GM21737 (cell line): ENCODE measurements around the gene STAT3.
"Not testable (repeated sequence)": the region's sequence is repeated elsewhere in the genome, so short reads cannot be mapped to it uniquely, and the experiment has no call there.

Experiments used
- ATAC-seq: cut with Tn5 transposase; IDR thresholded peaks from one replicate; pipeline ENCODE4 v1.9.1; 2021; ENCODE audit warnings: mild to moderate bottlenecking, moderate library complexity; ENCODE audit not compliant: unreplicated experiment

The STAT3 gene

DNA sequence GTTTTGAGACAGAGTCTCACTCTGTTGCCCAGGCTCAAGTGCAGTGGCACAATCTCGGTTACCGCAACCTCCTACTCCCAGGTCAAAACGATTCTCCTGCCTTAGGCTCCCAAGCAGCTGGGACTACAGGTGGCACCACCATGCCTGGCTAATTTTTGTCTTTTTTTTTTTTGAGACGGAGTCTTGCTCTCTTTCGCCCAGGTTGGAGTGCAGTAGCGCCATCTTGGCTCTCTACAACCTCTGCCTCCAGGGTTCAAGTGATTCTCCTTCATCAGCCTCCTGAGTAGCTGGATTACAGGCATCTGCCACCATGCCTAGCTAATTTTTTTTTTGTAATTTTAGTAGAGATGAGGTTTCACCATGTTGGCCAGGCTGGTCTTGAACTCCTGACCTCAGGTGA is 70.3 kb downstream of the STAT3 start:
- not testable (repeated sequence) for ATAC-seq

DNA sequence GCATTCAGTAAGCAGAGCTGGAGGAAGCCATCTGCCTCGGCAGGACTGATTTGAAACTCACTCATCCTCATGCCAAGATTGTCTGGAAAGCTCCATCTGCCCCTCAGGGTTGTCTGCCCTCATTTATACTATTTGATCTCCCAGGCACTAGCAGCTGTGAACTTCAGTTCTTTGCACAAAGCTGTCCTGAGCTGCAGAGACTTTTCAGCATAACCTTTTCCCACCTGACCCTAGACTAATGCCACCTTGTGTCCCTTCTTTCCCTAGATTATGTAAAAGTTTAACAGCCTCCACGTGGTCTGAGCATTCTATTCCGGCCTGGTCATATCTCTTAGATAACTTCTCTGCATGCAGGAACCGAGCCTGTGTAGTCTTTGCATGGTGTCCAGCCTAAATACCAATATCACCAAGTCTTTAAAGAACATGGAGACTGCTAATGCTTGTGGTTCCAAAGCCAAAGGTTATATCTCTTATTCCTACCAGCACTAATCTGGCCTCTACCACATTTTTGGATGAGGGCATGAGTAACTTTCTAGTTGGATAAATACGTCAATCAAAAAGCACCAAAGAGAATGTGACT is 70.9 kb downstream of the STAT3 start:
- ATAC-seq = no peak

DNA sequence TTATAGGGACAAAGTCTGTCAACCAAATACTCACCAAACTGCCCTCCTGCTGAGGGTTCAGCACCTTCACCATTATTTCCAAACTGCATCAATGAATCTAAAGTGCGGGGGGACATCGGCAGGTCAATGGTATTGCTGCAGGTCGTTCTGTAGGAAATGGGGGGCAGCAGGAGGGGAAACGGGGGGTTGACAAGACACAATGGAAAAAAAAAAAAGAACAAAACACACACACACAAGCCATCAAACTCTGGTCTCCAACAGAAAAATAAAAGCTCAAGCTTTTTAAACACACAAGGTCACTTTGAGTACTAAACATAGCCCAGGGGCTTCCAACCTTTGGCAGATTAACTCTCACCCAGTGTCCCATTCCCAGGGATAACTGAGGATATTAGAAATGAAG is 71.5 kb downstream of the STAT3 start:
- ATAC-seq = no peak

DNA sequence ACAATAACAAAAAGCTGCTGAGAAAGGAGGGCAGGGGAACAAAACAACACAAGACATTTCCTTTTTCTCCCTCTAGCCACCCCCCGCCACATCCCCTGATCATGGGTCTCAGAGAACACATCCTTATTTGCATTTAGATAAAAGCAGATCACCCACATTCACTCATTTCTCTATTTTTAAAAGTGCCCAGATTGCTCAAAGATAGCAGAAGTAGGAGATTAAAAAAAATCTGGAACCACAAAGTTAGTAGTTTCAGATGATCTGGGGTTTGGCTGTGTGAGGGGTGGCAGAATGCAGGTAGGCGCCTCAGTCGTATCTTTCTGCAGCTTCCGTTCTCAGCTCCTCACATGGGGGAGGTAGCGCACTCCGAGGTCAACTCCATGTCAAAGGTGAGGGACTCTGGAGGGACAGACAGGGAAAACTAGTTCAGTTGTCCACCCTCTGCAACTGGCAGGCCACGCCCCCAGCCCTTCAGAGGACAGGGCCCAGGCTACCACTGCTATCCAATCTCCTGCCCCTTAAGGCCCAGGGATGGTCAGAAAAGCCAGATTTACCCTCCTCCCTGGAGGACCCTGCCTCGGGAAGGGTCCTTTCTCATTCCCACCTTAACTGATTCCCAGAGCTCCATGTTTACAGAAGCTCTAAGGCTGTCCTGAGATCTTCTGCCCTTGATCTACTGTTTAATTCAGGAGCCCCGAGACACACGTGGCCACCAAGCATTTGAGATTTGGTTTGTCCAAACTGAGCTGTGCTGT is 72.7 kb downstream of the STAT3 start:
- no peak for ATAC-seq

DNA sequence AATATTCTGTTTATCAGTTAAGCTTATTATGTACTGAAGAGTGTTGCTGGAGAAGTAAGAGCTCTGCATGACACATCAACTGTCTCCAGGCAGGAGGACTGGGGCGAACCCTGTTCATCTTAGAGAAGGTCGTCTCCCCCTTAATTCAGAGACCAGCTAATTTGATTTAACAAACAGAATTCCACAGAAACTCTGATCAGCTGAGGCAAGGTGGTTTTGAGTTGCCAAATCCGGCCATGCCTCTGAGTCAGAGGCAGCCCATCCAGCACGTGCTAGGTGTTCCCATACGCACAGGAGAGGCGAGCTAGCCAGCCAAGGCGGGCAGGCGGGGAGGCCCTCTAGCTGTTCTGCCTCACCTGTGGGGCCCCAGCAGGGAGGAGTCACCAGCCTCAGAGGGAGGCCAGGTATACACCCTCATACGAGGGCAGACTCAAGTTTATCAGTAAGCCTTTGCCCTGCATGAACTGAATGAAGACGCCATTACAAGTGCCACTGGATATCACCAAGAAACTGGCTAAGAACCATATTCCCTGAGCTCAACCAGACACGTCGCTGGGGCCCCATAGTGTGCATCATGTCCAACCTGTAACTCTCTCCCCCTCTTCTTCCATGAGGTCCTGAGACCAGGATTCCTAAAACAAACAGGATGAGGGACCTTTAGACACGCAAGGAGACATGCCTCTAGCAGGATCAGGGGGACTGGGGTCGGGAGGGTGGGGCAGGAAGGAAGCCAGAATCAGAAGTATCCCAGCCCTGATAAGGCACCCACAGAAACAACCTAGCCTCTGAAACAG is 74.3 kb downstream of the STAT3 start:
- ATAC-seq = no peak

DNA sequence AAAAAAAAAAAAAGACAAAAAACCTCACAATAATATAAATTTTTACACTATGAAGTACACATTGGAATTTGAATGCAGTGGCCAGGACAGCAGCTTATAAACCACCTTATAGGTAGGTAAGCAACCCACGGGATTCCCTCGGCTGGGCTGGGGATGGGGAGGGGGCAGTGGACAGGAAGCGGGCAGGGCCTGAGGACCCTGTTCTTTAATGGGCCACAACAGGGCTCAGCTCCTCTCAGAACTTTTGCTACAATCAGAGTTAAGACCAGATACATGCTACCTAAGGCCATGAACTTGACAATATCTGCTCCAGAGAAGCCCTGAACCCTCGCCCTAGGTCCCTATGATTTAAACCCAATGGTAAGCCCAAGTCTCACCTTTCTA is 74.9 kb downstream of the STAT3 start:
- ATAC-seq = no peak

DNA sequence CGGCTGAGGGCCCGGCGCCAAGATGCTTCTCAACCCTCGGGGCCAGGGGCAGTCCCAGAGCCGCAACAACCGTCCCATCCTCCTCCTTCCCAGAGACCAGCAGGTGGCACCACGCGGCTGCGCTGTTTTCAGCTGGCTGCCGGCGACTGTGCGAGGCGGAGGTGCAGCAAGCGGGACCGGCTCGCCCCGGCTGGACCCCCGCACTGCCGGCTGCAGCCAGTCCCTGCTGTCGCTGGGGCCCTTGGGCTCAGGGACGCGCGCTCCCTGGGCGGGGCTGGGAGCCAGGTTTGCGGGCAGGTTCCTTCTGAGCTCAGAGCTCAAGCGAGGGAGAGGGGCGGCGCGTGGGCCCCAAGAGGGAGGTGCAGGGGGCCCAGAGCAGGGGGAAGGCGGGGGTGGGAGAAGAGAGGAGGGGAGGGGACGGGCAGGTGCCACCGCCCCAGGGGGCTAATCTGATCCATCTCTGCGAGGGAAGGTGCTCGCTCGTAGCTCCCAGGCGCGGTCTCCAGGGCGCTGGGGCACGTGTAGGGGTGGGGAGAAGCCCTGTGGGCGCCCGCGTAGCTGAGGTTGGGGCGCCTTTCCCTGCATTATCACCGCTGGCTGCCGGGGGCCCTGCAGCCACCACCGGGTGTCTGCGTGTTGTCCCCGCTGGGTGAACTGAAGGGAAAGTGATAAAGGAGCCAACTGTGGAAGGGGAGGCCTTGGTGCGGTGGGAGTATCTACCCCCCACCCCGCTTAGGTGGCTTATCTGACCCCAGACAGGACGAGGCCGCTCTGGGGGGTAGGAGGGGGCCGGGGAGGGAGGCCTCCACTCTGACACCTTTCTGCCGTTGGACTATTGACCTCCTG is 75.7 kb downstream of the STAT3 start:
- no peak for ATAC-seq

DNA sequence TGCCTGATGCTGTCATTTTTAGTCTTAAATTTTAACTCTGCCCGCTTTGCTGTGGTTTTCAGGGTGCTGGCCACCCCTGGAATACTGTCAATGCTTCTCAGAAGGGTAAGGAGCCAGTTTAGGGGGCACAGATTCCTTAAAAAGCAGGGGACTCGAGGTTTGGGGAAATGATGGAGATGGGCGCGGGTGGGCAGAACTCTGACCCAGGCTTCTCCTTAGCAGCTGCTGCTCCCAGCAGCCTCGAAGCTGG is 76.3 kb downstream of the STAT3 start:
- no peak for ATAC-seq

DNA sequence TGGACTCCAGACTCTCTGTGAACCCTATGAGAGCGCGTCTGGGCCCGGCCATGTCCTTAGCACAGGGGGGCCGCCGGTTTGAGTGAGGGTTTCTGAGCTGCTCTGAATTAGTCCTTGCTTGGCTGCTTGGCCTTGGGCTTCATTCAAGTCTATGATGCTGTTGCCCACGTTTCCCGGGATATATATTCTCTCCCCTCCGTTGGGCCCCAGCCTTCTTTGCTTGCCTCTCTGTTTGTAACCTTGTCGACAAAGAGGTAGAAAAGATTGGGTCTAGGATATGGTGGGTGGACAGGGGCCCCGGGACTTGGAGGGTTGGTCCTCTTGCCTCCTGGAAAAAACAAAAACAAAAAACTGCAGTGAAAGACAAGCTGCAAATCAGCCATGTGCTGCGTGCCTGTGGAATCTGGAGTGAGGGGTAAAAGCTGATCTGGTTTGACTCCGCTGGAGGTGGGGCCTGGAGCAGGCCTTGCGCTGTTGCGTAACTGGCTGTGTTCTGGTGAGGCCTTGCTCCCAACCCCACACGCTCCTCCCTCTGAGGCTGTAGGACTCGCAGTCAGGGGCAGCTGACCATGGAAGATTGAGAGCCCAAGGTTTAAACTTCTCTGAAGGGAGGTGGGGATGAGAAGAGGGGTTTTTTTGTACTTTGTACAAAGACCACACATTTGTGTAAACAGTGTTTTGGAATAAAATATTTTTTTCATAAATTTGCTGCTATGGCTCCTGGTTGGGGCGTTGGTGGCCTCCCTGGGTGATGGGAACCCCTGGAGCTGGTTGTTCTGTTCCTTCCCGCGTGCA is 76.8 kb downstream of the STAT3 start:
- ATAC-seq = no peak

DNA sequence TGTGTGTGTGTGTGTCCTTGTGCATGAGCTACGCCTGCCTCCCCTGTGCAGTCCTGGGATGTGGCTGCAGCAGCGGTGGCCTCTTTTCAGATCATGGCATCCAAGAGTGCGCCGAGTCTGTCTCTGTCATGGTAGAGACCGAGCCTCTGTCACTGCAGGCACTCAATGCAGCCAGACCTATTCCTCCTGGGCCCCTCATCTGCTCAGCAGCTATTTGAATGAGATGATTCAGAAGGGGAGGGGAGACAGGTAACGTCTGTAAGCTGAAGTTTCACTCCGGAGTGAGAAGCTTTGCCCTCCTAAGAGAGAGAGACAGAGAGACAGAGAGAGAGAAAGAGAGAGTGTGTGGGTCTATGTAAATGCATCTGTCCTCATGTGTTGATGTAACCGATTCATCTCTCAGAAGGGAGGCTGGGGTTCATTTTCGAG is 77.4 kb downstream of the STAT3 start:
- ATAC-seq = no peak

DNA sequence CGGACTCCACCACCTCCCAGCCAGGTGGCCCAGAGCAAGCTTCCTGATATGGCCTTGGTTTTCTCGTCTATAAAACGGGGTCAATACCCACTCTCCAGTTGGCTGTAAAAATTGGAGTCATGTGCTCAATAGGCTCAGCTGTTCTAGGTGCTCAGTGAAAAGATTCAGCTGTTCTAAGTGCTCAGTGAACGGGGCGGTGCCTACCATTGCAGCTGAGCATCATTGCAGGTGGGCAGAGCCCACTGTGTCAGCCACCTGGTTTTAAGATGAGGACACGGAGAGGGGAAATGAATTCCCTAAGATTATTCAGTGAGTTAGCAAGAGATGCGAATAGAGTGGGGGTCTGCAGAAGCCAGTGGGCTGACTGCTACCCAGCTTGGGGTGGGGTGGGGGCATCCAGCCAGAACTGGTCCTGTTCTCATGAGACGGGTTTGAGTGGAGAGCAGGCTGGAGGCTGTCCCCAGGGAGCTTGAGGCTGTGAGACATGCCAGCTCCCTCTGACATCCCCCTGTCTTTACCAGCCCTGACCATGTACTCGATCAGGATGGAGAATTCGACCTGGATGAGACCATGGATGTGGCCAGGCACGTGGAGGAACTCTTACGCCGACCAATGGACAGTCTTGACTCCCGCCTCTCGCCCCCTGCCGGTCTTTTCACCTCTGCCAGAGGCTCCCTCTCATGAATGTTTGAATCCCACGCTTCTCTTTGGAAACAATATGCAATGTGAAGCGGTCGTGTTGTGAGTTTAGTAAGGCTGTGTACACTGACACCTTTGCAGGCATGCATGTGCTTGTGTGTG is 78.1 kb downstream of the STAT3 start:
- no peak for ATAC-seq

DNA sequence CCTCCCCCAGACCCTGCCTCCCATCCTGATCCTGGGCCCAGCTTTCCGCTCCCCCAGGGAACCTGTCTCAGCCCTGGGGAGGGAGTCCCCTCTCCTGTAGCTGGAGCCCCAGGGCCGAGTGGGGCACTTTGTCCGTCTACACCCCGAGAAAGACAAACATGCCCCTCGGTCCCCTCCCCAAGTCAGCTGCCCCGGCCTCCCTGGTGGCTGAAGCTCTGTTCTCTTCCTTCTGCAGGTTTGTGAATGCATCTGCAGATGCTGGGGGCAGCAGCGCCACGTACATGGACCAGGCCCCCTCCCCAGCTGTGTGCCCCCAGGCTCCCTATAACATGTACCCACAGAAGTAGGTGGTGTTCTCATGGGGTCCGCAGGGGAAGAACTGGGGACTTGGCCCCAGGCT is 79.1 kb downstream of the STAT3 start:
- ATAC-seq = no peak

DNA sequence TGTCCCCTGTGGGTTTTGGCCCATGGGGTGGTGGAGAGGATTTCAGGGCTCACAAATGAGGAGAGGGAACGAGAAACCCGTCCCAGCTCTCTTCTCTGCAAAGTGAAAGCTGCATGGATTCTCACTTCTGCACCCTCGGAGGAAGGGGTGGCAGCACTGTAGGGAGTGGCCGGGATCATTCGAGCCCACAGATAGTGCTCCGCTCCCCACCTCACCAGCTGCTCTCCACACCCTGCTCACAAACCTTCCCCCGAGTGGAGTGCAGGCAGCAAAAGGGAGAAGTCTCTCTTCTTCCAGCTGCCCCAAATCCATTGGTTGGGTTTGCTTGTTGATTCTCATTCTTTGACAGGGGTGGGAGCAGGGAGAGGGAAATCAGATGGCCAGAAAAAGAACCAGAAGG is 79.8 kb downstream of the STAT3 start:
- ATAC-seq = no peak

DNA sequence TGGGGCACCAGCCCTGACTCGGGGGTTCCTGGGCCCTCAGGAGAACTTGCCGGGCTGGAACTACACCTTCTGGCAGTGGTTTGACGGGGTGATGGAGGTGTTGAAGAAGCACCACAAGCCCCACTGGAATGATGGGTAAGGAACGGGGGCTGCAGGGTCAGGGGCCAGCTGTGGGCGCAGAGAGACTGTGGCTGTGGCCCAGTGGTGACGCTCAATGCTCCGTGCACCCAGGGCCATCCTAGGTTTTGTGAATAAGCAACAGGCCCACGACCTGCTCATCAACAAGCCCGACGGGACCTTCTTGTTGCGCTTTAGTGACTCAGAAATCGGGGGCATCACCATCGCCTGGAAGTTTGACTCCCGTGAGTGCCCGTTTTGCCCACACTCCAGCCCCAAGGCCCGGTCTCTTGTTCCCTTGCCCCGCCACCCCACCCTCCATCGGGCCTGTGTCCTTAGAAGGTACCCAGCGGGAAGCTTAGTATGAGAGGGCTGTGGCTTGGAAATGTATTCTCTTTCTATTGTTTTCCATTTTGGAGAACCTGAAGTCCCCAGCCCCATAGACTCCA is 80.8 kb downstream of the STAT3 start:
- ATAC-seq = no peak

DNA sequence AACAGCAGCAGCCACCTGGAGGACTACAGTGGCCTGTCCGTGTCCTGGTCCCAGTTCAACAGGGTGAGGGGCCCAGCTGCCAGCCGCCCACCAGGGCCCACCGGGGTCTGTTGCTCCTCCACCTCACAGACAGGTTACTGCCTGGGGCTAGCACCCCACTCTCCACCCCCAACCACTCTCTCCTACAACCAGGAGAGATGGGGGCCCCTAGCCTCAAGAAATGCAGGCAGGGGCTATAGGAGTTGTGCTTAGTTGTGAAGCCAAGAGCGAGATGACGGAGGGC is 81.9 kb downstream of the STAT3 start:
- no peak for ATAC-seq

DNA sequence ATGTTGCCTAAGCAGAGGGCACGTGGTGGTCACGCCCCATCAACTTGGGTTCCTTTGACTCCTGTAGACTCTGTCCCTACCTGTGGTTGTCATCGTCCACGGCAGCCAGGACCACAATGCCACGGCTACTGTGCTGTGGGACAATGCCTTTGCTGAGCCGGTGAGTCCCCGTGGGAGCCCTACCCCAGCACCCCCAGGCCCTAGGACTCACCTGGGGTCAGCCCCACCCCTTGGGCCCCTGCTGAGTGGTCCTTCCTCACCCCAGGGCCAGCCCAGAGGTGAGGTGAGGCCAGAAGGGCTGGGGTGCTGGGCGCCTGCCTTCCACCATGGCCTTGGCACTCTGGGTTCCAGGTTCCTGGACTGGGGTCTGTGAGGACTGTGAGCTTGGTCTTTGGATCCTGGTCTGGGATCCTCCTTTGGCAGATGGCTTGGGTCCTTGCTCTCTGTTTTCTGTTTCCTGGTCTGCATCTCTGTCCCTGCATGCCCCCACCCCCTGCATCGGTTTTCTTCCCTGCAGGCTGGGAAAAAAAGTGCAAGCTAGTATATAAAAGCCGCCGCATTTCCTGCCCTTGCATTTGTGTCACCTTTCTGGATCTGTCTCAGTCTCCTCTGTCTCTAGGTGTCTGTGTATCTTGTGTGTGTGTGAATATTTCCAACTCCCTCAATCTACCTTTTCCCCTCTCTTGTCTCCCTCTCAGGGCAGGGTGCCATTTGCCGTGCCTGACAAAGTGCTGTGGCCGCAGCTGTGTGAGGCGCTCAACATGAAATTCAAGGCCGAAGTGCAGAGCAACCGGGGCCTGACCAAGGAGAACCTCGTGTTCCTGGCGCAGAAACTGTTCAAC is 82.5 kb downstream of the STAT3 start:
- ATAC-seq = no peak

DNA sequence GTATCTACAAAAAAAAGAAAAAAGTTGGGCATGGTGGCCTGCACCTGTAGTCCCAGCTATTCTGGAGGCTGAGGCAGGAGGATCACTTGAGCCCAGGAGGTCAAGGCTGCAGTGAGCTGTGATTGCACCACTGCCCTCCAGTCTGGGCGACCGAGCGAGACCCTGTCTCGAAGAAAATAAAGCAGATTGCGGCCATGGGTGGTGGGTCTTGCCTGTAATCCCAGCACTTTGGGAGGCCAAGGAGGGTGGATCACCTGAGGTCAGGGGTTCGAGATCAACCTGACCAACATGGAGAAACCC is 83.3 kb downstream of the STAT3 start:
- not testable (repeated sequence) for ATAC-seq

DNA sequence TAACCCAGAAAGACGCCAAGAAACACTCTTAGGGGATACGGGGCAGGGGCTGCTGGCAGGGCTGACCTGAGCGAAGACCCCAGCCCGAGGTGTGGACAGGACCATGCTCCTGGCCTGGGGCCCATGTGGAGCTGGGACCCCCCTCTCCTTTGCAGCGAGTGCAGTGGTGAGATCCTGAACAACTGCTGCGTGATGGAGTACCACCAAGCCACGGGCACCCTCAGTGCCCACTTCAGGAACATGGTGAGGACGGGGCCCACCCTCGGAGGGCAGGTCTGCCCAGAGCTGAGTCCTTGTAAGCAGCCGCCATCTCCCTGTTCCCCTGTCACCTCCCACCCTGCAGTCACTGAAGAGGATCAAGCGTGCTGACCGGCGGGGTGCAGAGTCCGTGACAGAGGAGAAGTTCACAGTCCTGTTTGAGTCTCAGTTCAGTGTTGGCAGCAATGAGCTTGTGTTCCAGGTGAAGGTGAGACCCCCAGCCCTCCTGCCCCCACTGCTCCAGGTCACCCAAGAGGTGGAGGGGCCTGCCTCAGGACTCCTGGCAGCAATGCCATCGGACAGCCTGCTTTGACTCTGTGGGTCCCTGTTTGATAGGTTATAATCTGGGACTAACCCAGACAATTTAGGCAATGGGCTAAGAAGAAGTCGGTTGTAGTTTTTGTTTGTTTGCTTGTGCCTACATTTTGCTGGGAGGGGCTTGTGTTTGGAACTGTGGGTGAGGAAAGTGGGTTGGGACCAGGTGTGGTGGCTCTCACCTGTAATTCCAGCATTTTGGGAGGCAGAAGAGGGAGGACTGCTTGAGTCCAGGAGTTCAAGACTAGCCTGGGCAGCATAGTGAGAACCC is 83.8 kb downstream of the STAT3 start:
- no peak for ATAC-seq
